GM12878 (cell line): ENCODE data around the gene HOXC9. TPM values are rescaled to one million over a fixed set of nuclear protein-coding genes. Genes with fewer than 3 reads are reported as not detected.

Source experiments
- ATAC-seq: fragments of 200-7000 bp; cut with Tn5 transposase; 3 replicates; pipeline ENCODE4 v1.9.1; 2020; ENCODE audit warnings: mild to moderate bottlenecking, moderate library complexity
- BruUV-seq: library from RNA; stranded (reverse); fragments of 400-500 nt; replicated peaks from 2 replicates; lab custom pipeline; 2021; lab: Mats Ljungman, UMichigan
- CTCF ChIA-PET: fragments of 300-600 bp; sonication (Branson Sonifier 250); formaldehyde crosslinking; extraction: SDS; loops from one replicate; lab custom pipeline; 2021; ENCODE audit warnings: inconsistent platforms; lab: Yijun Ruan, JAX
- POLR2A ChIA-PET: fragments of 350-600 bp; formaldehyde crosslinking; extraction: SDS; loops from one replicate; lab custom pipeline; 2021; ENCODE audit warnings: inconsistent platforms; lab: Charles Lee
- RAD21 ChIA-PET: fragments of 300-600 bp; sonication (Branson Sonifier 250); formaldehyde crosslinking; loops from one replicate; lab custom pipeline; 2023; ENCODE audit warnings: antibody characterized with exemption; ENCODE audit not compliant: unreplicated experiment; lab: Charles Lee
- SMC1A ChIA-PET: fragments of 300-600 bp; sonication (Branson Sonifier 250); formaldehyde crosslinking; loops from one replicate; lab custom pipeline; 2023; ENCODE audit not compliant: unreplicated experiment, uncharacterized antibody; lab: Charles Lee
- DNase-seq: peaks from one replicate; pipeline ENCODE4 v3.0.0-alpha.2; 2011; ENCODE audit warnings: low read depth, low spot score
- FAIRE-seq: peaks from 3 replicates; lab custom pipeline; 2011; peaks lifted over from hg19 to GRCh38; lab: Jason Lieb, UNC
- H2AFZ ChIP-seq: 2 replicates; pipeline ENCODE4 v1.6.0; 2011; ENCODE audit warnings: low read depth, low read length, control low read depth; ENCODE audit not compliant: control insufficient read depth
- H3K27ac ChIP-seq: 2 replicates; pipeline ENCODE4 v1.5.1; 2011; ENCODE audit warnings: control low read depth; ENCODE audit not compliant: control insufficient read depth, insufficient read depth
- H3K27me3 ChIP-seq, 2 experiments: replicated peaks in 1 of 2; 2 replicates each; pipeline versions ENCODE4 v1.6.0 to v1.6.1; 2011; ENCODE audit warnings: low read length in 1 of 2; ENCODE audit not compliant: control insufficient read depth in 2 of 2, insufficient read depth in 2 of 2
- H3K36me3 ChIP-seq, 2 experiments: 2 replicates each; pipeline ENCODE4 v1.5.1; 2011; ENCODE audit warnings: low read length in 1 of 2; ENCODE audit not compliant: control insufficient read depth in 2 of 2, insufficient read depth in 2 of 2
- H3K4me1 ChIP-seq: 2 replicates; pipeline ENCODE4 v1.6.1; 2011; ENCODE audit warnings: mild to moderate bottlenecking, low read length, moderate library complexity, mixed read lengths; ENCODE audit not compliant: control insufficient read depth, insufficient read depth
- H3K4me2 ChIP-seq: 2 replicates; pipeline ENCODE4 v1.6.0; 2011; ENCODE audit warnings: control low read depth; ENCODE audit not compliant: control insufficient read depth, insufficient read depth
- H3K4me3 ChIP-seq: fragments of 200-600 bp; sonication (generic); 2 replicates; pipeline ENCODE4 v1.5.1; 2016
- H3K79me2 ChIP-seq: 2 replicates; pipeline ENCODE4 v1.6.0; 2011; ENCODE audit warnings: low read length; ENCODE audit not compliant: control insufficient read depth, insufficient read depth
- H3K9ac ChIP-seq: 2 replicates; pipeline ENCODE4 v1.8.0; 2011; ENCODE audit warnings: low read length, control low read depth, mixed read lengths; ENCODE audit not compliant: control insufficient read depth, insufficient read depth
- H3K9me3 ChIP-seq: replicated peaks from 3 replicates; pipeline ENCODE4 v1.5.1; 2011; ENCODE audit warnings: mild to moderate bottlenecking, low read length; ENCODE audit not compliant: control insufficient read depth, insufficient read depth
- H4K20me1 ChIP-seq: 2 replicates; pipeline ENCODE4 v1.6.0; 2011; ENCODE audit not compliant: control insufficient read depth, insufficient read depth
- CBX5 ChIP-seq: sonication (generic); IDR thresholded peaks from 2 replicates; pipeline ENCODE4 v1.6.1; 2016; ENCODE audit warnings: low read depth, moderate library complexity, mild to moderate bottlenecking, inconsistent platforms
- CTCF ChIP-seq, 3 experiments: IDR thresholded peaks in 2 of 3; conservative IDR thresholded peaks in 1 of 3; 2 replicates each; pipeline ENCODE4 v1.5.1; 2011; ENCODE audit warnings: low read depth in 3 of 3, low read length in 3 of 3, mild to moderate bottlenecking in 3 of 3, control low read depth in 2 of 3, moderate library complexity in 2 of 3, inconsistent platforms in 1 of 3, mixed read lengths in 1 of 3; ENCODE audit not compliant: control insufficient read depth in 2 of 3, insufficient read depth in 1 of 3; ENCODE audit errors: extremely low read depth in 1 of 3
- E2F8 ChIP-seq: fragments of 450-650 bp; IDR thresholded peaks from 2 replicates; pipeline ENCODE4 v1.6.1; 2018; ENCODE audit warnings: mild to moderate bottlenecking, low read depth, moderate library complexity; ENCODE audit not compliant: partially characterized antibody
- IKZF1 ChIP-seq: fragments of 450-650 bp; conservative IDR thresholded peaks from 2 replicates; pipeline ENCODE4 v1.6.1; 2017; ENCODE audit warnings: antibody characterized with exemption, mild to moderate bottlenecking
- KAT2A ChIP-seq: conservative IDR thresholded peaks from 2 replicates; pipeline ENCODE4 v1.6.1; 2011; ENCODE audit warnings: low read depth, low read length; ENCODE audit not compliant: control insufficient read depth
- MTA2 ChIP-seq: fragments of 450-650 bp; IDR thresholded peaks from 2 replicates; pipeline ENCODE4 v1.6.1; 2016; ENCODE audit warnings: low read depth, mild to moderate bottlenecking, moderate library complexity
- SIX5 ChIP-seq: IDR thresholded peaks from 2 replicates; pipeline ENCODE4 v1.6.1; 2011; ENCODE audit warnings: mild to moderate bottlenecking, low read depth, low read length, moderate library complexity; ENCODE audit not compliant: severe bottlenecking
- SPI1 ChIP-seq: IDR thresholded peaks from 2 replicates; pipeline ENCODE4 v1.6.1; 2011; ENCODE audit warnings: low read depth, mild to moderate bottlenecking, low read length, moderate library complexity, borderline replicate concordance; ENCODE audit not compliant: insufficient read depth
- SREBF1 ChIP-seq: IDR thresholded peaks from 2 replicates; pipeline ENCODE4 v1.6.1; 2012; ENCODE audit warnings: mild to moderate bottlenecking, low read length
- YY1 ChIP-seq: IDR thresholded peaks from 2 replicates; pipeline ENCODE4 v1.6.1; 2011; ENCODE audit warnings: low read depth, mild to moderate bottlenecking, low read length
- WGBS: methylation state at CpG from one replicate; pipeline ENCODE4 v1.1.6; 2016; ENCODE audit warnings: low lambda C conversion rate; ENCODE audit not compliant: insufficient replicate concordance, insufficient coverage; ENCODE audit errors: missing lambda C conversion rate; 5-methylcytosine and 5-hydroxymethylcytosine counted together
- in situ Hi-C: fragments of 300-500 bp; cut with MboI; formaldehyde crosslinking; loops from 9 replicates; pipeline ENCODE4 v1.14.3; 2018; ENCODE audit warnings: mixed read lengths
- intact Hi-C: fragments of 100-400 bp; cut with micrococcal nuclease; formaldehyde crosslinking; loops from one replicate; pipeline ENCODE4 v1.14.2; 2022; ENCODE audit not compliant: unreplicated experiment
- polyA plus RNA-seq, 11 experiments: library from polyadenylated mRNA; depleted of rRNA in 4 of 11; unstranded in 6 of 11; stranded (reverse) in 5 of 11; fragments of >200 nt; fragmentation: Nextera tagmentation in 4 of 11; fragmentation: Illumina TruSeq in 1 of 11; extraction: Ambion mirVana in 4 of 11; extraction: Trizol in 1 of 11; gene quantifications; 1 replicate in 1 of 11; 2 replicates in 10 of 11; pipeline versions ENCODE4 v1.2.1 to v1.2.3, GENCODE V29; 2011 to 2016; ENCODE audit warnings: inconsistent platforms in 2 of 11, missing spikeins in 2 of 11, low read depth in 1 of 11
- total RNA-seq, 4 experiments: library from RNA; depleted of rRNA in 3 of 4; stranded (reverse); fragments of >200 nt in 3 of 4; fragmentation: Illumina TruSeq in 1 of 4; extraction: Trizol in 1 of 4; gene quantifications; 2 replicates each; pipeline versions ENCODE4 v1.2.1 to v1.2.3, GENCODE V29; 2013 to 2021

HOXC9 gene
- total and polyA plus RNA-seq, 10 of the 15 experiments (the other 5 are each of a cell fraction or from before 2014, with no cell fraction given), result not detected

GRCh38 chr12:53956914-53957536 lies 42.9 kb upstream of the HOXC9 start:
- ChIA-PET POLR2A (no interaction called here), RAD21 (no interaction called here), CTCF (no interaction called here), SMC1A (no interaction called here)
- ATAC-seq (peak; percentile 24; the same call in 2 of the 3 replicates), DNase-seq (no peak), FAIRE-seq (no peak)
- in situ Hi-C loops (no loop called here), intact Hi-C loops (no loop called here)
- WGBS, result 20% methylated on average over 11 of the region's 11 CpGs
- Histone ChIP-seq H3K27me3 (peaks cover 41 to 68% of the 10 kb centered on the region in 2 experiments), H3K4me1 (no peaks in the 10 kb centered on the region), H3K27ac (no peak overlapping the region), H2AFZ (no peak overlapping the region), H3K36me3 (no peaks in the 10 kb centered on the region), H4K20me1 (no peaks in the 10 kb centered on the region), H3K4me3 (no peak overlapping the region), H3K9ac (no peak overlapping the region), H3K9me3 (no peaks in the 10 kb centered on the region), H3K79me2 (no peaks in the 10 kb centered on the region), H3K4me2 (no peak overlapping the region)
- TF ChIP-seq SPI1, result 0 out of 2 replicates have a peak, but pooled peaks have one; percentile 11
- no peak for TF ChIP-seq KAT2A
- TF ChIP-seq CBX5, result no peak
- no TSS peak for BruUV-seq

- intact Hi-C loops (no loop called here), in situ Hi-C loops (no loop called here)
- ChIA-PET SMC1A (interaction anchor here (0.8 kb wide), 1 partner anchor 18 kb away, joined by 3 read pairs; no protein-coding TSS in a partner anchor), RAD21 (no interaction called here), CTCF (no interaction called here), POLR2A (no interaction called here)
- Histone ChIP-seq H3K27ac (no peak overlapping the region), H3K79me2 (no peaks in the 10 kb centered on the region), H3K4me3 (no peak overlapping the region), H3K4me1 (no peaks in the 10 kb centered on the region), H3K4me2 (no peak overlapping the region), H3K36me3 (no peaks in the 10 kb centered on the region), H3K9me3 (no peaks in the 10 kb centered on the region), H2AFZ (no peak overlapping the region), H3K27me3 (peaks cover 37 to 71% of the 10 kb centered on the region in 2 experiments), H4K20me1 (no peaks in the 10 kb centered on the region), H3K9ac (no peak overlapping the region)
- BruUV-seq, result no TSS peak
- DNase-seq (no peak), FAIRE-seq (no peak), ATAC-seq (no peak)
- WGBS, result 0% methylated on average over 3 of the region's 3 CpGs
- TF ChIP-seq CTCF (IDR thresholded peaks at IDR 0.05 in 2 of 3, conservative IDR thresholded peaks at IDR 0.05 in 1 of 3; ENCODE audit: control insufficient read depth in 2 of 3, extremely low read depth in 1 of 3, insufficient read depth in 1 of 3, low read depth in 3 of 3, low read length in 3 of 3) (no peak), E2F8 (no peak), YY1 (no peak), SREBF1 (no peak), IKZF1 (no peak), MTA2 (no peak), SIX5 (no peak)
These were observed 41.8 kb upstream of the HOXC9 start for GRCh38 chr12:53958128-53958527.
